HG02571 (cell line): ENCODE data around the gene ATF6.

ENCODE experiments used
- ATAC-seq: cut with Tn5 transposase; IDR thresholded peaks from one replicate; pipeline ENCODE4 v1.9.1; 2021; ENCODE audit warnings: mild to moderate bottlenecking, moderate library complexity; ENCODE audit not compliant: unreplicated experiment

ATF6 gene

GRCh38 chr1:161885003-161885402, 118.9 kb downstream of the ATF6 start:
- ATAC-seq, result no peak

GRCh38 chr1:161885759-161886158, 119.6 kb downstream of the ATF6 start:
- no peak for ATAC-seq

DNA sequence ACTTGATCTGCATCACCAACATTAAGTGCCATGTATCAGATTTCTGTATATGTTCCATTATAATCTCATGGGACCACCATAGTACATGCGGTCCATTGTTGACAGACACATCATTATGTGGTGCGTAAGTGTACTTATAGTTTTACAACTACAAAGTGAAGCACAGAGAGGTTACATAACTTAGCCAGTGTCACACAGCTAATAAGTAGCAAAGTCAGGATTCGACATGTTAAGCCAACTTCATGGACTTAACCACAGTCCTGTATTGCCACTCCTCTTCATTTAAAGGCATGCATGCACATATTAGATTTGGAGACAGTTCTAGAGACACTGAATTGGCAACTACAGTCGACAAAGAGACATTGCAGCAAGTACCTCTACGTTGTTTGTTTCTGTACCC, 120.5 kb downstream of the ATF6 start:
- no peak for ATAC-seq

DNA sequence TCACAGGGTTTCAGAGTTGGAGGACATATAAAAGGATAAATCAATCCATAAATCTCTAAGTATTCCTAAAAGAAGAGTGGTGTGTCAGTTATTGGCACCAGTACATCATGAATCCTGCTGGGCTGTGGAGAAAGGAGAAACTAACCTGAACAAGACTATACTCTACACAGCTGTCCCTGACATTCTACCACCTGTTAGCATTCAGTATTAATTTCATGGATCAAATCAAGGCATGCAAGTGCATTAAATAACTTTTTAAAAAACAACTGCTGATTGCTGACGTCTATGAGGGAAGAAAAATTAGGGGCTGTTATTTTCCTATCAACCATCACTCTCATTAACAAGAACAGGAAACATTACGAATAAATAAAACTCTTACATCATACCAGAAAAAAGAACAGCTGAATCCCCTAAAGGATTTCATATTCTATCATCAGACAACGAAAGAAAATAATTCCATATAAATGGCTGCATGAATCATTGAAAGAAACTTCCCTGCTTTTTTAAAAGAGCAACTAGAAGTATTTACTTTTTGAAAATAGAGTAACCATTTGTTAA, 121.7 kb downstream of the ATF6 start:
- ATAC-seq, result no peak

GRCh38 chr1:161890574-161890973, 124.5 kb downstream of the ATF6 start:
- no peak for ATAC-seq

DNA sequence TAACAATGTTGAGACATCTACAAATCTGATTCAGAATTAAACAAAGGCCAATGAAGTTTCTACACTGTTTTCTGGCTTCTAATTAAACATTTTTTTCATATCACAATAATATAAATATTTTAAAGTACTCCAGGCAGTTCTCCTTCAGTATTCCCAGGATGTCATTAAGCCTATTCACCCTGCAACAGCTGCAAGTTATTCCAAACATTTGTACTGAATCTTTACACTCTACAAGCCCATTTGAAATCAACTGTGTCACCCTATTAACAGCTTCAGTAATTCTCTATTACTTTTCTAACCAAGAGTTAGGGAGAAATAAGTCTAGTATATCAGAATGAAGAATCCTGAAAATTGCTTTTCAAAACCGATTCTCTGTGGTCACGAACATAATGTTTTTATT, 133.0 kb downstream of the ATF6 start:
- no peak for ATAC-seq

DNA sequence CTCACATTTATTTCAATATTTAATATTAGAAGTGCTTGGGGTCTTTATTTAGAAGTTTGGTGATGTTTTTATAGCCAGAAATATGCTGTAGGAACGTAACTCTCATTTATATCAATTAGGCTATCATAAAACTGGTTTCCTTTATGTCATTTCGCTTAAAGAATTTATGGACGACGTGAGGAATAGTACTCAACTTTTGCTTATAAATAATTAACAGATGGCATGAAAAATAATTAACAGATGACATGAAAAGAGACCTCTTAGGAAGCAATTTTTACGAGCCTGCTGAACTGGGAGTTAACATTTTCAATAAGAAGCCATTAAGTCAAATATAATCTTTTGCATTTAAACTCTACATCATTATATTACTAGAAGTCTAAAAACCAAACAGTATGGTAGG, 134.0 kb downstream of the ATF6 start:
- no peak for ATAC-seq

DNA sequence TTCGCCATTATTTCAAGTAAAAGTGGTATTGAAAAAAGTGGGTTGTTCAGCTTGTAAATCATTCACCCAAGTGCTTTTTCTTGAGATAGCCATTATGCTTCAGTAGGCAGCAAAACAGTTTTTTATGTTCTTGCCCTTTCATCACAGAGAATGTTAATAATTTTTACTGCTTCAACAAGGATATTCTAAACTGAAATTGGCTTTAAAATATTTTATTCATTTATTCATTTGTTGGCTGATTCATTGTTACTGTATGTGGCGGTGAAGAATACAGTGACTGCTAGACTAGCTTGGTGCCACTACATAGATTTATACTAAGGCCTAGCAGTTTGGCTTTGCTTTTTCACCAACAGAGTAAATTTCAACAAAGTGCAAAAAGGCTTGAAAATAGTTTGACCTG, 136.1 kb downstream of the ATF6 start:
- no peak for ATAC-seq

DNA sequence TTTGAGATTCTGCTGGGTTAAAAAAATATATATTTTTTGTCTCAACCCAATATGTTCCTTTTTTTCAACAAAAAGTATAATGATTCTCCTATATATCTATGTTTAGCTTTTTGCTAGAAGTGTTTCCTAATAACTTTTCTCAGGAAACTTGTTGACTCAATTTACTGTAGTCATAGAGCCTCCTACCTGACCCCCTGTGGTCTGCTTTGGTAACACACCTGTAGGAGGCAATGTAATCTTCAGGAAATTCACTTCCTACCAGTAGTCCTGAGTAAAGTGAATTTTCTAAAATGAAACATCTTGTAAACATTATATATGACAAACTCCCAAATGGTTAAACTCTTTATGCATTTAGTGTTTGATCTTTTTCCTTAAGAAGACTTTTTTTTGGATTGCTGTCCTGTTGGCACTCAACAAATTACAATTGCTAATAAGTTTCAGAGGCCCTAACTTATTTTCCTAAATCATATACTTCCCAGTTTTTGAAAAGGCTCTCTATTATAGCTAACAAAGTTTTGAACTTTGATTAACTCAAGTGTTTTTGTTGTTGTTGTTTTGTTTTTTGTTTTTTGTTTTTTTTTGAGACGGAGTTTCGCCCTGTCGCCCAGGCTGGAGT, 139.3 kb downstream of the ATF6 start:
- ATAC-seq, result no peak

GRCh38 chr1:161907265-161907664, 141.1 kb downstream of the ATF6 start:
- no peak for ATAC-seq

- no peak for ATAC-seq
Observed at GRCh38 chr1:161908264-161908663, 142.1 kb downstream of the ATF6 start.

- no peak for ATAC-seq
Observed at GRCh38 chr1:161910604-161911003, 144.5 kb downstream of the ATF6 start.

- ATAC-seq, result no peak
Observed at GRCh38 chr1:161913482-161914140, 147.5 kb downstream of the ATF6 start.

DNA sequence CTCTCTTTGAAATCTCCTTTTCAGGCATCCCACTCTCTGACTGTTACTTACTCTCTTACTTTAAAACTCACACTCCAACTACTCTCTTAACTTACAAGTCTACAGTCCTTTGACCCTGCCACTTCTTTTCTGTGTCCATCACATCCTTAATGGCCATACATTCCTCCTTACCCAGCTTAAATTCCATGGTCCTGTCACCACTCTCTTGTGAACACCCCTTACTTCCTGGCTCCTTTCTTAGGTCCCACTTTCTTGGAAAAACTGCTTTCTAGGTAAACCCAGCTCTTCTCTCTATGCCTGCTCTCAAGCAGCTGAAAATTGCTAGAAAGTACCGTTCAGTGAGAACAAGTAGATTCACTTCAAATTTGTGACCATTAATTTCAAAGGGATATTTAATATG, 148.5 kb downstream of the ATF6 start:
- ATAC-seq, result no peak

- ATAC-seq, result peak; percentile 53
Observed at GRCh38 chr1:161915051-161915503, 149.0 kb downstream of the ATF6 start.

GRCh38 chr1:161915978-161916377, 149.9 kb downstream of the ATF6 start:
- no peak for ATAC-seq

DNA sequence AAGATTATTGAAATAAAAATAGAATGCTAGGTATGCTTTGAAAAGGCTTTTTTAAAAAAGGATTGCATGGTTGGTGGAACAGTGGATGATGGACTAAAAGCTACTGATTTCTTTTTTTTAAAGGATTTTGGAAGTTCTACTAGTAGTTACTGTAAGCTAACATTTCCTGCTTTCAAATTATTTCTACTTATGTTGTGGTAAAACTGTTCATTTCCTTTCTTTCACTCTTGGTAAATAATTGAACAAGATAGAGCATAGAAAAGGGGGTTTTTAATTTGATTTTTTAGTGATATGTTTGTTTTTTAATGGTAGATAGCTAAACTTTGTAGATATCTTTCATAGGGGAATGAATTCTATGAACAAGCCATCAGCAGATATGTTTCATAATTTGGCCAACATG, 153.1 kb downstream of the ATF6 start:
- no peak for ATAC-seq

GRCh38 chr1:161921491-161921890, 155.4 kb downstream of the ATF6 start:
- no peak for ATAC-seq

- ATAC-seq, result no peak
Observed at GRCh38 chr1:161921990-161922389, 155.9 kb downstream of the ATF6 start.

GRCh38 chr1:161928056-161928455, 161.9 kb downstream of the ATF6 start:
- no peak for ATAC-seq

DNA sequence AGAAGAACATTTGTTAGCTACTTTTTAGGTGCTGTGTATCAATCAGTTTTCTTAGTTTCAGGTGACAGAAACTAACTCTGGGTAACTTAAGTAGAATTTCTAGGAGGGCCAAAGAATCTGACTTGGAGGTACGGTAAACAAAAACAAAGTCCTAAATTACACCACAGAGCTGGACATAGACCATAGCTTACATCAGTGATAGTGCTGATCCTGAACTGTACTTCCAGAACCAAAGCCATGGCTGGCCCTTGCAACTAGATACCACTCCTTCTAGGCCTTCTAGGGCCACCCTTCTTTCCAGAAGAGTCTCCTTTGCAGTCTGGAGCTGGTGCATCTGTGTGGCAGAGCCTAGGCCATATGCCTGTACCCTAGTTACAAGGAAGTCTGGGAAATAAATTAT, 163.0 kb downstream of the ATF6 start:
- no peak for ATAC-seq

DNA sequence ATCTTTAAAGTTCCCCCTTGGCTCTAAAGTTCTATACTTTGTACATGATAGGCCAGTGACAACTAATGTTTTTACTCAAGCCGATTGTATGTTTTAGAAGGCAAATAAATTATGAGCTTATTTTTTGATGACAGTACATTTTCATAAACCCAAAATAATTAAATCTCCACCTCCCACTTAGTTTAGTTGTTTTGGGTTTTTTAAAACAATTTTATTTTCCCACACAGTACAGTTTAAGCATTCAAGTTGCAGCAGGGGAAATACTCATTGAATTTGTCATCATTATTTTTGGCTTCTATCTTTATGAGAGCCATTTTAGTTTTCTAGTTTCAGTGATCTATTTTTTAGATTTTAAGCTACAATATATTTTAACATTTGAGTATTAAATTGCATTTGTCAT, 163.9 kb downstream of the ATF6 start:
- no peak for ATAC-seq

- no peak for ATAC-seq
Observed at GRCh38 chr1:161932668-161933067, 166.5 kb downstream of the ATF6 start.
